Aorta (tissue), 5 donors: ENCODE results near the gene MBNL1. TPM values are rescaled to one million over a fixed set of nuclear protein-coding genes. Genes with fewer than 3 reads are reported as not detected.

Experiments used
- ATAC-seq: fragments of 200-7000 bp; cut with Tn5 transposase; one replicate; pipeline ENCODE4 v1.9.1; 2022; ENCODE audit warnings: moderate library complexity; ENCODE audit not compliant: low FRiP score
- DNase-seq, 2 donors: peaks; one replicate each; pipeline ENCODE4 v3.0.0-alpha.2; 2020
- H3K27ac ChIP-seq, 2 donors: one replicate each; pipeline ENCODE4 v1.5.1; 2013; ENCODE audit warnings: low read length in 2 of 2, mild to moderate bottlenecking in 2 of 2, moderate library complexity in 2 of 2, control low read depth in 1 of 2, inconsistent platforms in 1 of 2, low read depth in 1 of 2
- H3K27me3 ChIP-seq, 2 donors: one replicate each; pipeline ENCODE4 v1.6.1; 2013; ENCODE audit warnings: control low read depth in 1 of 2, low read length in 1 of 2, mild to moderate bottlenecking in 1 of 2, moderate library complexity in 1 of 2; ENCODE audit not compliant: insufficient read depth in 2 of 2, control insufficient read depth in 1 of 2
- H3K36me3 ChIP-seq, 2 donors: one replicate each; pipeline ENCODE4 v1.6.1; 2013; ENCODE audit warnings: control low read depth in 1 of 2, low read length in 1 of 2, mild to moderate bottlenecking in 1 of 2; ENCODE audit not compliant: insufficient read depth in 2 of 2, control insufficient read depth in 1 of 2
- H3K4me1 ChIP-seq, 2 donors: one replicate each; pipeline ENCODE4 v1.6.1; 2013; ENCODE audit warnings: low read length in 2 of 2, control low read depth in 1 of 2, mild to moderate bottlenecking in 1 of 2, moderate library complexity in 1 of 2; ENCODE audit not compliant: insufficient read depth in 2 of 2, control insufficient read depth in 1 of 2
- H3K4me3 ChIP-seq, 2 donors: one replicate each; pipeline ENCODE4 v1.5.1; 2013; ENCODE audit warnings: low read length in 2 of 2, control low read depth in 1 of 2, mild to moderate bottlenecking in 1 of 2
- H3K9me3 ChIP-seq: one replicate; pipeline ENCODE4 v1.6.1; 2013; ENCODE audit warnings: mild to moderate bottlenecking, low read length; ENCODE audit not compliant: control insufficient read depth
- WGBS, 2 donors: extraction: QIAGEN DNeasy Blood & Tissue Kit; methylation state at CpG; one replicate each; pipeline ENCODE4 v1.1.7; 2013; 5-methylcytosine and 5-hydroxymethylcytosine counted together
- intact Hi-C, 2 donors: fragments of 100-400 bp; cut with DNase I; formaldehyde crosslinking; loops; one replicate each; pipeline versions ENCODE4 v1.14.2 to v1.15.0; 2022
- polyA plus RNA-seq, 2 donors: library from polyadenylated mRNA; stranded (reverse); fragments of 200-250 nt; gene quantifications; one replicate each; pipeline ENCODE4 v1.2.3, GENCODE V29; 2013
- total RNA-seq, 2 donors: library from RNA; stranded (reverse); fragmentation: NEBNext Ultra II Directional; extraction: Animal tissue kit (Norgen Biotek cat#: 25700); gene quantifications; one replicate each; pipeline ENCODE4 v1.2.1, GENCODE V29; 2021
- donor health status: healthy with polysubstance abuse.
- donor health status: Bipolar disorder and iron deficiency.
- donor health status: DM: no; HTN: no; CAD: no.
- donor health status: DM: no; HTN: no; CAD: no.
- donor health status: DM: yes; HTN: yes; CAD: no.

The MBNL1 gene
- total and polyA plus RNA-seq, 4 donors, result 141 to 689 (median 334) TPM

DNA sequence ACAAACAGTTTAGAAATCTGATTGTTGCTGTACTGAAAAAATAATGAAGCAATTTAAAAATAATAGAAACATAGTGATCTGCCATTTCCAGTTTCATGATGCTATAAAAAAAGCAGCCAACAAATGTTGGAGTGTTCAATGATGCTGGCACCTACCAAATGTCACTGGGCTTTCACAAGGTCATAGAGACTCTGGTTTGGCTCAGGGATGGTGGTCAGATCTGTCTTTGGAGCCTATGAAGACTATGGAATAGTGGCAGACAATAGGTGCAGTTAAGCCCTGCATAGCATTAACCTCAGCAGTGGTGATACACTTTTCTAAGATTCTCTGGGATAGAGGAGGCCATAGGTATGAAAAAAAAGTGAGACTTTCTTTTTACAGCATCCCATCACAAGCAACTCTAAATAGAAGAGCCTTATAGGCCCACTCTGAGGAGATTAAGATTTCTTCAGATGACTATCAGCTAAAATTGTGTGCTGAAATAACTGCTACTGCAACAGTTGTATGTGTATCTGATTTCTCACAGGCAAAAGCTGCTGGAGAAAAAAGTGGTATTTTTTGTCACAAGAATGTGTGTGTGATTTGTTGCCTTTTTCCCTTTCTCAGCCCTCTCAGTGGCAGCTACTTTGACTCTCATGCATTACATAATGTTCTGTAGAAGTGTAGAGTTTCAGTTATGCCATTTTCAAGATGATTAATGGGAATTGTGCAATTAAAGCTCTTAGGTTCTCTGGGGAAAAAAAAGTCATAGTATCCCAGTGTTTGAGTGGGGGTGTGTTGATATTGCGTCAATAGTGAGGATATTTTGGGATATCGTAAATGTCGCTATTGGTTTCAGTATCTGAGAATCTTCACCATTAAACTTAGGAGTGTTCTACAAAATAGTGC, 137.4 kb downstream of the MBNL1 start:
- WGBS, 2 donors, result 5% methylated on average over 3 of the region's 3 CpGs
- intact Hi-C loops, result no loop called here
- Histone ChIP-seq H3K4me3 (peak overlapping the region in 1 of 2 donors; percentile 41), H3K27ac (peak overlapping the region; percentile 49 to 92), H3K4me1 (peaks cover 6 to 8% of the 10 kb centered on the region in 2 donors), H3K36me3 (no peaks in the 10 kb centered on the region), H3K27me3 (no peaks in the 10 kb centered on the region), H3K9me3 (no peaks in the 10 kb centered on the region)
- DNase-seq (no peak), ATAC-seq (peak; percentile 86)

DNA sequence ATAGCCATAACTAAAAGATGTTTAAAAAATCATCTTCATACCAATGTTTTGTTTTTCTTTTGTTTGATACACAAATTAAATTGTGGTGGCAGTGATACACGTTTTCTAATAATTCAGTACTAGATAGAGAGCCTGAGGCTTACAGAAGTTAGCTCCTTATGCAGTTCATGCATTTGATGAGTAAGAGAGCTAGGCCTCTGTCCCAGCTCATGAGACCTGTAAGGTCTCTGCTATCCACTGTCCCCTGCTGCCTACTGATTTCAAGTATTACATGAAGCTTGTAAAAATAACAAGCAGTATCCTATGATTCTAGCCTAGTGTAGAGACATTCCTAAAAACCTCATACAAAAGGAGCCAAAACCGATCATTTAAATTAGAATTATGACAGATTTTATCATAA, 144.5 kb downstream of the MBNL1 start:
- no peak for ATAC-seq
- Histone ChIP-seq H3K9me3 (no peaks in the 10 kb centered on the region), H3K4me1 (peaks cover 2% of the 10 kb centered on the region in 2 donors), H3K27me3 (no peaks in the 10 kb centered on the region), H3K4me3 (no peak overlapping the region), H3K36me3 (peaks cover 2 to 3% of the 10 kb centered on the region in 2 donors), H3K27ac (no peak overlapping the region)
- 59 to 60% methylated on average over 2 of the region's 2 CpGs for WGBS, 2 donors
- intact Hi-C loops, result no loop called here
- no peak for DNase-seq

DNA sequence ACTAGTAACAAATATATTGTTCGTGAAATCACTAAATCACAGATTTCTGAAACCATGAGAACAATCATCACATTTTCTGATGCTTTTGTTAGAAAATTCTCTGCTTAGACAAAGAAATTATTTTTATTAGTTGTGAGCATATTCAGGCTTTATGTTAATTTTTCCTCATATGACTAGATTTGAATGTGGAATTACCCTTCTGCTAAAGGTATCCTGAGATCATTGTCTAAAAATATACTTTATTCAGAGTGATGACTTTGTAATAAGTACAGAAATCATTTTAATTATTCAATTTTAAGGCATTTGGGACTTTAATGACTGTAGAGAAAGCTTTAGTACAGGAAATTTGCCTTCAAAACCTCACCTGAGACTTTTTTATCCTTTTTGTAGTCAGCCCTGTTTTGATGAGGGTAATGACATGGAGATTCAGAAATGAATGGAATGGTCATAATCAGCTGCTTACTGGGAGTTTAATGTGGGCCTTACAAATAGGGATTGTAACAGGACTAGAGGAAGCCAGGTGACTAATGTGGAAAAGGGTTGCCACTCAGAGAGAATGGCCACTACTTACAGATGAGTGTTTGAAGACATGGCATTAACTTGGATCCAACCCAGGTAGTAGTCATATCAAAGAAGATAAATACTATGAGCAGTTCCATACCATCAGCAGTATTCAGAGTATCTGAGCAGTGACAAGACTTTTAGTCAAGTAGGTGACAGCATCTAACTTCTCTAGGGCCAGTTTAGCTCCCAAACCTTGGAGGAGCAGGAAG, 148.3 kb downstream of the MBNL1 start:
- no peak for DNase-seq
- peaks cover 4 to 10% of the 10 kb centered on the region in 2 donors for H3K36me3 ChIP-seq
- no peaks in the 10 kb centered on the region for H3K27me3 ChIP-seq
- intact Hi-C loops, result no loop called here
- no peak overlapping the region for H3K4me3 ChIP-seq
- ATAC-seq, result no peak
- no peak overlapping the region for H3K27ac ChIP-seq
- H3K4me1 ChIP-seq, result peaks cover 0 to 2% of the 10 kb centered on the region in 2 donors
- WGBS, 2 donors, result 89 to 92% methylated on average over 1 of the region's 1 CpG
- H3K9me3 ChIP-seq, result no peaks in the 10 kb centered on the region

DNA sequence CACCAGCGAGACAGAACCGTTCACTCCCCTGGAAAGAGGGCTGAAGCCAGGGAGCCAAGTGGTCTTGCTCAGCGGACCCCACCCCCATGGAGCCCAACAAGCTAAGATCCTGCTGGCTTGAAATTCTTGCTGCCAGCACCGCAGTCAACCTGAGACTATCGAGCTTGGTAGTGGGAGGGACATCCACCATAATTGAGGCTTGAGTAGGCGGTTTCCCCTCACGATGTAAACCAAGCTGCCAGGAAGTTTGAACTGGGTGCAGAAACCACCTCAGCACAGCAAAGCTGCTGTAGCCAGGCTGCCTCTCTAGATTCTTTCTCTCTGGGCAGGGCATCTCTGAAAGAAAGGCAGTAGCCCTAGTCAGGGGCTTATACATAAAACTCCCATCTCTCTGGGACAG, 151.0 kb downstream of the MBNL1 start:
- intact Hi-C loops, result no loop called here
- Histone ChIP-seq H3K27ac (no peak overlapping the region), H3K9me3 (no peaks in the 10 kb centered on the region), H3K4me1 (no peaks in the 10 kb centered on the region), H3K4me3 (no peak overlapping the region), H3K36me3 (peaks cover 4 to 10% of the 10 kb centered on the region in 2 donors), H3K27me3 (no peaks in the 10 kb centered on the region)
- ATAC-seq (no peak), DNase-seq (no peak)
- 93 to 94% methylated on average over 7 of the region's 7 CpGs for WGBS, 2 donors

DNA sequence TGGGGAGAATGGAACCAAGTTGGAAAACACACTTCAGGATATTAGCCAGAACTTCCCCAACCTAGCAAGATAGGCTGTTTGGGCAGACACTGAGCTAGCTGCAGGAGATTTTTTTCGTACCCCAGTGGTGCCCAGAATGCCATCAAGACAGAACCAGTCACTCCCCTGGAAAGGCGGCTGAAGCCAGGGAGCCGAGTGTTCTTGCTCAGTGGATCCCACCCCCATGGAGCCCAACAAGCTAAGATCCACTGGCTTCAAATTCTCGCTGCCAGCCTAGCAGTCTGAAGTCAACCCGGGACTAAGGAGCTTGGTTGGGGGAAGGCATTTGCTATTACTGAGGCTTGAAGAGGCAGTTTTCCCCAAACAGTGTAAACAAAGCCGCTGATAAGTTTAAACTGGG, 152.4 kb downstream of the MBNL1 start:
- peaks cover 4 to 10% of the 10 kb centered on the region in 2 donors for H3K36me3 ChIP-seq
- WGBS, 2 donors, result 97 to 98% methylated on average over 6 of the region's 6 CpGs
- ATAC-seq, result no peak

DNA sequence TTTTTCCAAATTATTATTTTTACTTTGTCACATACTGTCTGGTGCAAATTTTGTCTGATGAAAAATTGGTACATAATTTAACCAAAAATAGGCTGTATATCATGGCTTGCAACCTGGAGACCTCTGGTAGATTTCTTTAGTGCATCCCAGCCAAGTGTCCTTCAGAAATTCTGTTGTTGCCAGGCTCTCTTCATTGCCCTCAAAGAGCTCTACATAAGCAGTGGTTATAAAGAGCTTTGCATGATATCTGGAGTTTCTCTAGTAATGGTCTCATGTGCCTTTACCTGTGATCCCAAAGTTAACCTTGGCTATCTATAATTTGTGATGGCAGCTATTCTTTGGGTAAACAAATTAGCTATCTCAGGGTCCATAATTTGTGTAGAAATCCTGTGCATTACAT, 157.7 kb downstream of the MBNL1 start:
- no peaks in the 10 kb centered on the region for H3K4me1 ChIP-seq

More for the DNA sequence above, 152.4 kb downstream of the MBNL1 start:
- intact Hi-C loops, result no loop called here
- H3K4me3 ChIP-seq, result no peak overlapping the region
- no peaks in the 10 kb centered on the region for H3K27me3 ChIP-seq
- H3K9me3 ChIP-seq, result no peaks in the 10 kb centered on the region
- no peaks in the 10 kb centered on the region for H3K4me1 ChIP-seq
- DNase-seq, result no peak
- H3K27ac ChIP-seq, result peak overlapping the region in 1 of 2 donors; percentile 26

DNA sequence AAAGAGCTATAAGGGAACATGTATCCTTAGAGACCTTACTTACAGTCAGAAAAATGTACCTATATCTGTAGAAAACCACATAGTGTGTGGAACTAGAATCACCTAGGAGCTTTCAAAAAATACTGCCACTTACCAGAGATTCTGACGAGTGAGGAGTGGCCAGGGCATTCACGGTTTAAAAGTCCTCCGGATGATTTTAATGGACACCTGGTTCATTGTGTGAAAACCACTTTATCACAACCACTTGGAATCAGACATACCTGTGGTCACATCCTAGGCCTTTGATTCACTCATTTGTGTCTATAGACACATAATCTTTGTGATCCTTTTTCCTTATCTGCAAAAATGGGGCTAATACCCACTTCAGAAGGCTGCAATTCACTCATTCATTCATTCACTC, 159.8 kb downstream of the MBNL1 start:
- intact Hi-C loops, result no loop called here
- H3K4me1 ChIP-seq, result no peaks in the 10 kb centered on the region
- no peak for DNase-seq
- H3K27ac ChIP-seq, result no peak overlapping the region
- no peak overlapping the region for H3K4me3 ChIP-seq
- no peaks in the 10 kb centered on the region for H3K36me3 ChIP-seq
- no peaks in the 10 kb centered on the region for H3K9me3 ChIP-seq
- 77 to 85% methylated on average over 3 of the region's 3 CpGs for WGBS, 2 donors
- no peak for ATAC-seq
- H3K27me3 ChIP-seq, result no peaks in the 10 kb centered on the region

More for the DNA sequence above, 157.7 kb downstream of the MBNL1 start:
- Histone ChIP-seq H3K27me3 (no peaks in the 10 kb centered on the region), H3K4me3 (no peak overlapping the region), H3K9me3 (no peaks in the 10 kb centered on the region), H3K36me3 (no peaks in the 10 kb centered on the region), H3K27ac (no peak overlapping the region)
- peak; percentile 56 for ATAC-seq
- intact Hi-C loops, result no loop called here
- DNase-seq, result no peak

DNA sequence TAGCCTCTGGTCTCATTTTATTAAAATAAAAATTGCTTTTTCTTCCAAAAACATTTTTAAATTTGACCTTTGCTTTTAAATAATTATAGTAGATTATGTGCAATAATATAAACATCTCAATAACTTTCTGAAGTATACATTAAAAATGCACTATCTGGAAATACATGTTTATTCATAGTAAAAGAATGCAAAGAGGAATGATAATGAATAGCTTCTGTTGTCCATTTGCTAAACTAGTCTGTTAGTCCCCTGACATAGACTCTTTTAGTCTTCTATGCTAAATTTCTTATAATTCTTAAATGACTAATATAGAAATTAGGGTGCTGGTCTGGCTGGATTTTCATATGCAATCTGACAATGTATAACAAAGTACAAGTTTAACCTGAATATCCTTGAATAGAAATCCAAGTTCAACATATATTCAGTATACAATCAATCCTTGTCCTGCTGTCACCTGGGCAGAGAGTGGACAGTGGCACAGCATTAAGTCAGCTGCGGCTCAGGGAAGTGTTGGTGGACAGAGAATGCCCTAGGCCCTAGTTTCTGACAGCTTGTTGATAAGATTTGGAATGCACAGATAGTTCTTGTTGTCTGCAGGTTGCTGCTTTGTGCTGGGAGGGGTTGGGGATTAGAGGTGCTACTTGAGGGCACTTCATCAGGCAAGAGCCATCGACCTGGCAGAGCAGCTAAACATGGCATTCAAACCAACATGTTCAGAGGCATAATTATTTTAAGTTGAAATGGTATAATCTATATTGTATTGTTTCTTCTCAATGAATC, 161.7 kb downstream of the MBNL1 start:
- Histone ChIP-seq H3K4me3 (no peak overlapping the region), H3K9me3 (no peaks in the 10 kb centered on the region), H3K4me1 (no peaks in the 10 kb centered on the region), H3K27ac (peak overlapping the region in 1 of 2 donors; percentile 54), H3K27me3 (no peaks in the 10 kb centered on the region), H3K36me3 (no peaks in the 10 kb centered on the region)
- intact Hi-C loops, result no loop called here
- DNase-seq (no peak), ATAC-seq (peak; percentile 43)
- WGBS, 2 donors, result 71 to 76% methylated on average over 2 of the region's 2 CpGs
